SK-N-SH (cell line): Measurements from ENCODE around the gene PCK1. TPM values are rescaled to one million over a fixed set of nuclear protein-coding genes. Genes with fewer than 3 reads are reported as not detected.

Source experiments
- CTCF ChIA-PET: fragments of 300-600, 350-600 bp; formaldehyde crosslinking; extraction: SDS; loops from one replicate; lab custom pipeline; 2021; lab: Yijun Ruan, JAX
- POLR2A ChIA-PET: fragments of 350-600 bp; sonication (Branson Sonifier 250); formaldehyde crosslinking; extraction: SDS; loops from one replicate; lab custom pipeline; 2020; ENCODE audit warnings: antibody characterized with exemption, inconsistent platforms; lab: Yijun Ruan, JAX
- DNase-seq: peaks from one replicate; pipeline ENCODE4 v3.0.0; 2012
- H2AFZ ChIP-seq: fragments of 200-600 bp; sonication (generic); 2 replicates; pipeline ENCODE4 v1.8.1; 2016; ENCODE audit warnings: antibody characterized with exemption, mild to moderate bottlenecking, low read depth
- H3F3A ChIP-seq: fragments of 200-600 bp; sonication (generic); replicated peaks from 2 replicates; pipeline ENCODE3; 2016; ENCODE audit warnings: antibody characterized with exemption, mild to moderate bottlenecking; ENCODE audit not compliant: insufficient read depth
- H3K27ac ChIP-seq, 2 experiments: fragments of 200-500 bp in 1 of 2; fragments of 200-600 bp in 1 of 2; sonication (Bioruptor generic) in 1 of 2; sonication (generic), shearing (Covaris generic) in 1 of 2; 2 replicates each; pipeline versions ENCODE4 v1.5.1 to v1.6.1; 2014 to 2016; ENCODE audit warnings: low read depth in 2 of 2, inconsistent platforms in 1 of 2, low read length in 1 of 2, mild to moderate bottlenecking in 1 of 2, mixed read lengths in 1 of 2
- H3K27me3 ChIP-seq: fragments of 200-600 bp; sonication (generic), shearing (Covaris generic); 2 replicates; pipeline ENCODE4 v1.6.1; 2016; ENCODE audit warnings: mixed run types; ENCODE audit not compliant: insufficient read depth
- H3K36me3 ChIP-seq, 2 experiments: fragments of 200-500 bp in 1 of 2; fragments of 200-600 bp in 1 of 2; sonication (Bioruptor generic) in 1 of 2; sonication (generic) in 1 of 2; replicated peaks in 1 of 2; 2 replicates each; pipeline versions ENCODE3 to v1.5.1; 2014 to 2016; ENCODE audit warnings: low read length in 1 of 2, mild to moderate bottlenecking in 1 of 2; ENCODE audit not compliant: insufficient read depth in 2 of 2, control insufficient read depth in 1 of 2
- H3K4me1 ChIP-seq, 2 experiments: fragments of 200-500 bp in 1 of 2; fragments of 200-600 bp in 1 of 2; sonication (Bioruptor generic) in 1 of 2; sonication (generic), shearing (Covaris generic) in 1 of 2; 2 replicates each; pipeline versions ENCODE4 v1.5.1 to v1.6.1; 2014 to 2016; ENCODE audit warnings: low read depth in 1 of 2, low read length in 1 of 2, mixed run types in 1 of 2; ENCODE audit not compliant: insufficient read depth in 2 of 2, control insufficient read depth in 1 of 2
- H3K4me2 ChIP-seq: fragments of 200-600 bp; sonication (generic), shearing (Covaris generic); 2 replicates; pipeline ENCODE4 v1.6.1; 2017; ENCODE audit warnings: mixed run types
- H3K4me3 ChIP-seq, 2 experiments: fragments of 200-500 bp in 1 of 2; fragments of 200-600 bp in 1 of 2; sonication (Bioruptor generic) in 1 of 2; sonication (generic), shearing (Covaris generic) in 1 of 2; 2 replicates each; pipeline versions ENCODE4 v1.5.1 to v1.8.1; 2014 to 2016; ENCODE audit warnings: low read depth in 2 of 2, inconsistent platforms in 1 of 2, low read length in 1 of 2, mild to moderate bottlenecking in 1 of 2, mixed read lengths in 1 of 2, moderate library complexity in 1 of 2
- H3K79me2 ChIP-seq: fragments of 200-600 bp; sonication (generic); 2 replicates; pipeline ENCODE4 v1.8.1; 2017; ENCODE audit warnings: mild to moderate bottlenecking; ENCODE audit not compliant: insufficient read depth
- H3K9ac ChIP-seq: fragments of 200-600 bp; sonication (generic); 2 replicates; pipeline ENCODE4 v1.6.1; 2017; ENCODE audit warnings: mixed run types
- H3K9me2 ChIP-seq: fragments of 200-600 bp; sonication (generic); 2 replicates; pipeline ENCODE4 v1.6.1; 2017; ENCODE audit warnings: mixed run types
- H3K9me3 ChIP-seq: fragments of 200-600 bp; sonication (generic); 2 replicates; pipeline ENCODE4 v1.6.1; 2017; ENCODE audit warnings: mixed run types, mild to moderate bottlenecking, moderate library complexity
- H4K20me1 ChIP-seq: fragments of 200-600 bp; sonication (generic); 2 replicates; pipeline ENCODE4 v1.6.1; 2017; ENCODE audit warnings: mild to moderate bottlenecking, mixed run types; ENCODE audit not compliant: insufficient read depth
- CTCF ChIP-seq: fragments of 200-600 bp; sonication (generic); IDR thresholded peaks from 2 replicates; pipeline ENCODE4 v1.6.1; 2017; ENCODE audit warnings: antibody characterized with exemption, mild to moderate bottlenecking, moderate library complexity
- ELF1 ChIP-seq: IDR thresholded peaks from 2 replicates; pipeline ENCODE4 v1.4.0; 2012
- EP300 ChIP-seq, 2 experiments: IDR thresholded peaks; 2 replicates each; pipeline versions ENCODE4 v1.4.0 to v1.6.1; 2012; ENCODE audit warnings: borderline replicate concordance in 1 of 2, low read depth in 1 of 2, low read length in 1 of 2
- GABPA ChIP-seq: IDR thresholded peaks from 2 replicates; pipeline ENCODE4 v1.4.0; 2012; ENCODE audit warnings: low read depth, mild to moderate bottlenecking
- MAX ChIP-seq: IDR thresholded peaks from 2 replicates; pipeline ENCODE4 v1.4.0; 2012; ENCODE audit warnings: low read depth
- MEF2A ChIP-seq: IDR thresholded peaks from 2 replicates; pipeline ENCODE4 v1.4.0; 2012; ENCODE audit warnings: low read depth, borderline replicate concordance
- NFIC ChIP-seq: IDR thresholded peaks from 2 replicates; pipeline ENCODE4 v1.4.0; 2012; ENCODE audit warnings: borderline replicate concordance
- NRF1 ChIP-seq: IDR thresholded peaks from 2 replicates; pipeline ENCODE4 v1.6.1; 2012; ENCODE audit warnings: low read depth, mild to moderate bottlenecking, low read length
- POLR2AphosphoS5 ChIP-seq: IDR thresholded peaks from 2 replicates; pipeline ENCODE4 v1.6.1; 2012; ENCODE audit warnings: low read depth, low read length
- RCOR1 ChIP-seq: fragments of 150-350 bp; IDR thresholded peaks from 2 replicates; pipeline ENCODE4 v1.6.1; 2017; ENCODE audit warnings: antibody characterized with exemption, low read length
- RXRA ChIP-seq: IDR thresholded peaks from 2 replicates; pipeline ENCODE4 v1.4.0; 2012; ENCODE audit warnings: low read depth, mild to moderate bottlenecking, borderline replicate concordance
- SIN3A ChIP-seq: IDR thresholded peaks from 2 replicates; pipeline ENCODE4 v1.6.1; 2012; ENCODE audit warnings: low read depth, mild to moderate bottlenecking, low read length, moderate library complexity, borderline replicate concordance
- SMC3 ChIP-seq: IDR thresholded peaks from 2 replicates; pipeline ENCODE4 v1.6.1; 2012; ENCODE audit warnings: low read depth, low read length, improper control_type of control experiment
- TCF12 ChIP-seq: IDR thresholded peaks from 2 replicates; pipeline ENCODE4 v1.4.0; 2012
- YY1 ChIP-seq: IDR thresholded peaks from 2 replicates; pipeline ENCODE4 v1.4.0; 2012; ENCODE audit warnings: low read depth, mild to moderate bottlenecking
- WGBS: methylation state at CpG from one replicate; pipeline ENCODE4 v1.1.6; 2017; ENCODE audit warnings: low lambda C conversion rate; 5-methylcytosine and 5-hydroxymethylcytosine counted together
- polyA plus RNA-seq, 3 experiments: library from polyadenylated mRNA; depleted of rRNA; stranded (reverse); fragments of >200 nt; gene quantifications; 2 replicates each; pipeline ENCODE4 v1.2.3, GENCODE V29; 2012
- TF ChIP-seq, protein P1 (sequence below): IDR thresholded peaks from 2 replicates; pipeline ENCODE4 v1.4.0; 2012; ENCODE audit warnings: low read depth, borderline replicate concordance
- TF ChIP-seq, protein P2 (sequence below): IDR thresholded peaks from 2 replicates; pipeline ENCODE4 v1.6.1; 2012; ENCODE audit warnings: mild to moderate bottlenecking, low read depth, low read length, moderate library complexity
- TF ChIP-seq, protein P3 (sequence below): fragments of 150-350 bp; IDR thresholded peaks from 2 replicates; pipeline ENCODE4 v1.6.1; 2017; ENCODE audit warnings: antibody characterized with exemption, low read length, low read depth, borderline replicate concordance

PCK1 gene
- polyA plus RNA-seq, 1 of the 3 experiments (the other 2 are of a cell fraction), result not detected

- Histone ChIP-seq H3K27ac (no peak overlapping the region), H3K27me3 (peaks cover 7% of the 10 kb centered on the region; the same call in 1 of the 2 replicates), H3K36me3 (no peaks in the 10 kb centered on the region), H3K9ac (no peak overlapping the region), H3K79me2 (no peaks in the 10 kb centered on the region), H3K4me1 (no peaks in the 10 kb centered on the region; a peak in 1 of 4 replicates), H3F3A (no peaks in the 10 kb centered on the region), H2AFZ (no peak overlapping the region), H4K20me1 (no peaks in the 10 kb centered on the region), H3K9me2 (no peaks in the 10 kb centered on the region), H3K9me3 (no peaks in the 10 kb centered on the region), H3K4me2 (no peak overlapping the region), H3K4me3 (no peak overlapping the region)
- no peak for DNase-seq
- POLR2A ChIA-PET, result no interaction called here
- 42% methylated on average over 7 of the region's 7 CpGs for WGBS
- TF ChIP-seq POLR2AphosphoS5 (no peak), EP300 (IDR thresholded peaks at IDR 0.05; ENCODE audit: borderline replicate concordance in 1 of 2, low read depth in 1 of 2, low read length in 1 of 2) (no peak), NFIC (no peak), MEF2A (no peak), SIN3A (no peak), YY1 (no peak), MAX (no peak), NRF1 (no peak), TCF12 (no peak), RCOR1 (no peak), RXRA (no peak), CTCF (no peak), GABPA (no peak), ELF1 (no peak), SMC3 (no peak)
- TF ChIP-seq, protein P1, sequence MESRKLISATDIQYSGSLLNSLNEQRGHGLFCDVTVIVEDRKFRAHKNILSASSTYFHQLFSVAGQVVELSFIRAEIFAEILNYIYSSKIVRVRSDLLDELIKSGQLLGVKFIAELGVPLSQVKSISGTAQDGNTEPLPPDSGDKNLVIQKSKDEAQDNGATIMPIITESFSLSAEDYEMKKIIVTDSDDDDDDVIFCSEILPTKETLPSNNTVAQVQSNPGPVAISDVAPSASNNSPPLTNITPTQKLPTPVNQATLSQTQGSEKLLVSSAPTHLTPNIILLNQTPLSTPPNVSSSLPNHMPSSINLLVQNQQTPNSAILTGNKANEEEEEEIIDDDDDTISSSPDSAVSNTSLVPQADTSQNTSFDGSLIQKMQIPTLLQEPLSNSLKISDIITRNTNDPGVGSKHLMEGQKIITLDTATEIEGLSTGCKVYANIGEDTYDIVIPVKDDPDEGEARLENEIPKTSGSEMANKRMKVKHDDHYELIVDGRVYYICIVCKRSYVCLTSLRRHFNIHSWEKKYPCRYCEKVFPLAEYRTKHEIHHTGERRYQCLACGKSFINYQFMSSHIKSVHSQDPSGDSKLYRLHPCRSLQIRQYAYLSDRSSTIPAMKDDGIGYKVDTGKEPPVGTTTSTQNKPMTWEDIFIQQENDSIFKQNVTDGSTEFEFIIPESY, result no peak
- TF ChIP-seq, protein P2, sequence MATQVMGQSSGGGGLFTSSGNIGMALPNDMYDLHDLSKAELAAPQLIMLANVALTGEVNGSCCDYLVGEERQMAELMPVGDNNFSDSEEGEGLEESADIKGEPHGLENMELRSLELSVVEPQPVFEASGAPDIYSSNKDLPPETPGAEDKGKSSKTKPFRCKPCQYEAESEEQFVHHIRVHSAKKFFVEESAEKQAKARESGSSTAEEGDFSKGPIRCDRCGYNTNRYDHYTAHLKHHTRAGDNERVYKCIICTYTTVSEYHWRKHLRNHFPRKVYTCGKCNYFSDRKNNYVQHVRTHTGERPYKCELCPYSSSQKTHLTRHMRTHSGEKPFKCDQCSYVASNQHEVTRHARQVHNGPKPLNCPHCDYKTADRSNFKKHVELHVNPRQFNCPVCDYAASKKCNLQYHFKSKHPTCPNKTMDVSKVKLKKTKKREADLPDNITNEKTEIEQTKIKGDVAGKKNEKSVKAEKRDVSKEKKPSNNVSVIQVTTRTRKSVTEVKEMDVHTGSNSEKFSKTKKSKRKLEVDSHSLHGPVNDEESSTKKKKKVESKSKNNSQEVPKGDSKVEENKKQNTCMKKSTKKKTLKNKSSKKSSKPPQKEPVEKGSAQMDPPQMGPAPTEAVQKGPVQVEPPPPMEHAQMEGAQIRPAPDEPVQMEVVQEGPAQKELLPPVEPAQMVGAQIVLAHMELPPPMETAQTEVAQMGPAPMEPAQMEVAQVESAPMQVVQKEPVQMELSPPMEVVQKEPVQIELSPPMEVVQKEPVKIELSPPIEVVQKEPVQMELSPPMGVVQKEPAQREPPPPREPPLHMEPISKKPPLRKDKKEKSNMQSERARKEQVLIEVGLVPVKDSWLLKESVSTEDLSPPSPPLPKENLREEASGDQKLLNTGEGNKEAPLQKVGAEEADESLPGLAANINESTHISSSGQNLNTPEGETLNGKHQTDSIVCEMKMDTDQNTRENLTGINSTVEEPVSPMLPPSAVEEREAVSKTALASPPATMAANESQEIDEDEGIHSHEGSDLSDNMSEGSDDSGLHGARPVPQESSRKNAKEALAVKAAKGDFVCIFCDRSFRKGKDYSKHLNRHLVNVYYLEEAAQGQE, result no peak
- TF ChIP-seq, protein P3, sequence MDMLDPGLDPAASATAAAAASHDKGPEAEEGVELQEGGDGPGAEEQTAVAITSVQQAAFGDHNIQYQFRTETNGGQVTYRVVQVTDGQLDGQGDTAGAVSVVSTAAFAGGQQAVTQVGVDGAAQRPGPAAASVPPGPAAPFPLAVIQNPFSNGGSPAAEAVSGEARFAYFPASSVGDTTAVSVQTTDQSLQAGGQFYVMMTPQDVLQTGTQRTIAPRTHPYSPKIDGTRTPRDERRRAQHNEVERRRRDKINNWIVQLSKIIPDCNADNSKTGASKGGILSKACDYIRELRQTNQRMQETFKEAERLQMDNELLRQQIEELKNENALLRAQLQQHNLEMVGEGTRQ, result no peak
- CTCF ChIA-PET, result interaction anchor here (0.8 to 21.1 kb wide), 6 partner anchors 9 to 206 kb away, joined by 3 to 403 read pairs (median 4); no protein-coding TSS in a partner anchor
Observed at GRCh38 chr20:57587989-57588377, 27.1 kb downstream of the PCK1 start.
